Measurements from ENCODE around the gene HOTAIR. TPM values are rescaled to one million over a fixed set of nuclear protein-coding genes. Genes with fewer than 3 reads are reported as not detected.
A peak's percentile ranks its signal among the peaks of the same experiment; 100 is the strongest.

Gene HOTAIR
- polyA plus RNA-seq, 1 donor from 2014 or later = not detected

- Histone ChIP-seq H3K27me3 (ENCODE audit: insufficient read depth, low read depth, low read length) (peaks cover 100% of the 10 kb centered on the region), H4K20me1 (ENCODE audit: insufficient read depth) (no peaks in the 10 kb centered on the region), H3K9me3 (ENCODE audit: low read length) (no peaks in the 10 kb centered on the region), H3K9ac (ENCODE audit: low read length) (no peak overlapping the region), H3F3A (ENCODE audit: insufficient read depth, low read length, poor library complexity, severe bottlenecking) (no peaks in the 10 kb centered on the region), H3K9me2 (ENCODE audit: insufficient read depth, low read length) (no peaks in the 10 kb centered on the region), H3K36me3 (ENCODE audit: insufficient read depth, low read length) (no peaks in the 10 kb centered on the region), H3K27ac (ENCODE audit: low read length) (no peak overlapping the region), H3K4me2 (ENCODE audit: low read length) (no peak overlapping the region), H3K79me2 (replicated peaks; ENCODE audit: insufficient read depth, low read length) (no peaks in the 10 kb centered on the region), H3K4me3 (ENCODE audit: low read length) (no peak overlapping the region), H2AFZ (ENCODE audit: low read depth, low read length) (no peak overlapping the region)
- TF ChIP-seq EZH2 (IDR thresholded peaks at IDR 0.05; ENCODE audit: borderline replicate concordance, insufficient read depth, low read length, poor library complexity, severe bottlenecking) (peak; percentile 3), CTCF (IDR thresholded peaks at IDR 0.05; ENCODE audit: poor library complexity, severe bottlenecking) (no peak), POLR2AphosphoS5 (IDR thresholded peaks at IDR 0.05) (no peak)
Observed at GRCh38 chr12:53956251-53956887, 18.4 kb downstream of the HOTAIR start.

DNA sequence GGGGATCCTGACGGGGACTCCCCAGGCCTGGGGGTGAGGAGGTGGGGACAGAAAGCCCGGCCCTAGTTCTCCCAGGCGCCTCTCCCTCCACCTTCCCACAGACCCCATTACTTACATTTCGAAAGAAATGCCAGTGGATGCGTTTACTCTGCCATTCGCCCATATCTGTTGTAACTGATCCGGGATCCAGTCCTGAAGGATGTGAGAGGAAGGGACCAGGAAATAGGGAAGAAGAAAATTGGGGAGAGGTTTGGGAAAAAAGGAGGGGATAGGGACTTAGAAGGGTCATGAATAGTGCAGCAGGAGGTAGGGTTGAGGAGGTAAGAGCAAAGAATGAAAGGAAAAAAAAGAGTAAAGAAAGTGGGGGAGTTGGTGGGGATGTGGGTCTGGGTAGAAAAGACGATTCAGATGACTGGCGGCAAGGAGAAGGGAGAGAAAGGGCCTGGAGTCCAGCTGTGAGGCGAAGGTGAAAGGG lies 18.9 kb downstream of the HOTAIR start:
- Histone ChIP-seq H3K4me2 (ENCODE audit: low read length) (no peak overlapping the region), H4K20me1 (ENCODE audit: insufficient read depth) (no peaks in the 10 kb centered on the region)
- peak; percentile 54 for TF ChIP-seq EZH2 (IDR thresholded peaks at IDR 0.05; ENCODE audit: borderline replicate concordance, insufficient read depth, low read length, poor library complexity, severe bottlenecking)
- no peak for TF ChIP-seq EP300 (conservative IDR thresholded peaks at IDR 0.05; ENCODE audit: poor library complexity, severe bottlenecking)

GRCh38 chr12:53955036-53955775 lies 19.5 kb downstream of the HOTAIR start:
- H3K9ac ChIP-seq (ENCODE audit: low read length) = no peak overlapping the region
- H3K4me3 ChIP-seq (ENCODE audit: low read length) = no peak overlapping the region
- peaks cover 100% of the 10 kb centered on the region for H3K27me3 ChIP-seq (ENCODE audit: insufficient read depth, low read depth, low read length)
- no peaks in the 10 kb centered on the region for H3F3A ChIP-seq (ENCODE audit: insufficient read depth, low read length, poor library complexity, severe bottlenecking)
- H3K36me3 ChIP-seq (ENCODE audit: insufficient read depth, low read length) = no peaks in the 10 kb centered on the region
- H3K9me2 ChIP-seq (ENCODE audit: insufficient read depth, low read length) = no peaks in the 10 kb centered on the region
- H3K9me3 ChIP-seq (ENCODE audit: low read length) = no peaks in the 10 kb centered on the region
- no peaks in the 10 kb centered on the region for H3K79me2 ChIP-seq (replicated peaks; ENCODE audit: insufficient read depth, low read length)
- no peak overlapping the region for H2AFZ ChIP-seq (ENCODE audit: low read depth, low read length)
- no peak overlapping the region for H3K27ac ChIP-seq (ENCODE audit: low read length)
- H3K4me2 ChIP-seq (ENCODE audit: low read length) = no peak overlapping the region
- TF ChIP-seq TAF1 (IDR thresholded peaks at IDR 0.05; ENCODE audit: low read depth) = no peak
- no peak for TF ChIP-seq REST (IDR thresholded peaks at IDR 0.05; ENCODE audit: borderline replicate concordance)
- peak; percentile 62 for TF ChIP-seq EZH2 (IDR thresholded peaks at IDR 0.05; ENCODE audit: borderline replicate concordance, insufficient read depth, low read length, poor library complexity, severe bottlenecking)
- no peak for TF ChIP-seq CTCF (IDR thresholded peaks at IDR 0.05; ENCODE audit: poor library complexity, severe bottlenecking)
- no peak for TF ChIP-seq SMC3 (conservative IDR thresholded peaks at IDR 0.05; ENCODE audit: poor library complexity)
- no peak for TF ChIP-seq POLR2AphosphoS5 (IDR thresholded peaks at IDR 0.05)
- TF ChIP-seq MXI1 (conservative IDR thresholded peaks at IDR 0.05; ENCODE audit: poor library complexity, severe bottlenecking) = no peak
- no peak for TF ChIP-seq EP300 (conservative IDR thresholded peaks at IDR 0.05; ENCODE audit: poor library complexity, severe bottlenecking)
- no peaks in the 10 kb centered on the region for H4K20me1 ChIP-seq (ENCODE audit: insufficient read depth)

More for the DNA sequence above, 18.9 kb downstream of the HOTAIR start:
- no peak overlapping the region for H3K4me3 ChIP-seq (ENCODE audit: low read length)
- no peaks in the 10 kb centered on the region for H3K9me3 ChIP-seq (ENCODE audit: low read length)
- no peaks in the 10 kb centered on the region for H3K79me2 ChIP-seq (replicated peaks; ENCODE audit: insufficient read depth, low read length)
- H3K36me3 ChIP-seq (ENCODE audit: insufficient read depth, low read length) = no peaks in the 10 kb centered on the region
- no peaks in the 10 kb centered on the region for H3K9me2 ChIP-seq (ENCODE audit: insufficient read depth, low read length)
- no peak overlapping the region for H2AFZ ChIP-seq (ENCODE audit: low read depth, low read length)
- peaks cover 100% of the 10 kb centered on the region for H3K27me3 ChIP-seq (ENCODE audit: insufficient read depth, low read depth, low read length)
- H3K9ac ChIP-seq (ENCODE audit: low read length) = no peak overlapping the region
- H3F3A ChIP-seq (ENCODE audit: insufficient read depth, low read length, poor library complexity, severe bottlenecking) = no peaks in the 10 kb centered on the region
- H3K27ac ChIP-seq (ENCODE audit: low read length) = no peak overlapping the region
